Psoas muscle (tissue), 8 donors: ENCODE data around the gene GATA2. TPM values are rescaled to one million over a fixed set of nuclear protein-coding genes. Genes with fewer than 3 reads are reported as not detected.

Source experiments
- ATAC-seq, 4 donors: fragments of 200-7000 bp; cut with Tn5 transposase; one replicate each; pipeline ENCODE4 v1.9.1; 2020; ENCODE audit warnings: moderate library complexity in 3 of 4, mild to moderate bottlenecking in 2 of 4
- DNase-seq, 2 donors: peaks; one replicate each; pipeline ENCODE4 v3.0.0-alpha.2; 2020
- H3K27ac ChIP-seq: fragments of 200-600 bp; one replicate; pipeline ENCODE4 v1.8.0; 2022
- H3K27me3 ChIP-seq, 3 donors: fragments of 200-600 bp in 1 of 3; one replicate each; pipeline versions ENCODE4 v1.6.1 to v1.8.0; 2013 to 2022; ENCODE audit warnings: low read length in 2 of 3, mild to moderate bottlenecking in 2 of 3, moderate library complexity in 1 of 3; ENCODE audit not compliant: insufficient read depth in 3 of 3
- H3K36me3 ChIP-seq, 2 donors: fragments of 200-600 bp in 1 of 2; one replicate each; pipeline versions ENCODE4 v1.6.1 to v1.8.0; 2013 to 2022; ENCODE audit warnings: low read depth in 1 of 2, mild to moderate bottlenecking in 1 of 2, moderate library complexity in 1 of 2; ENCODE audit not compliant: insufficient read depth in 1 of 2
- H3K4me1 ChIP-seq: fragments of 200-600 bp; one replicate; pipeline ENCODE4 v1.8.0; 2022
- H3K4me3 ChIP-seq: fragments of 200-600 bp; one replicate; pipeline ENCODE4 v1.8.0; 2022; ENCODE audit warnings: mild to moderate bottlenecking
- H3K9me3 ChIP-seq: fragments of 200-600 bp; one replicate; pipeline ENCODE4 v1.8.0; 2022
- WGBS, 3 donors: extraction: QIAGEN DNeasy Blood & Tissue Kit; methylation state at CpG; one replicate each; pipeline versions ENCODE4 v1.1.6 to v1.1.7; 2013; 5-methylcytosine and 5-hydroxymethylcytosine counted together
- intact Hi-C, 2 donors: fragments of 100-400 bp; cut with DNase I; formaldehyde crosslinking; loops; one replicate each; pipeline versions ENCODE4 v1.11.0 to v1.14.2; 2022
- polyA plus RNA-seq, 3 donors: library from polyadenylated mRNA; stranded (reverse); fragments of 200-250 nt; gene quantifications; one replicate each; pipeline ENCODE4 v1.2.3, GENCODE V29; 2013
- total RNA-seq, 4 donors: library from RNA; stranded (reverse); fragmentation: NEBNext Ultra II Directional in 2 of 4; extraction: Animal tissue kit (Norgen Biotek cat#: 25700) in 2 of 4; gene quantifications; one replicate each; pipeline versions ENCODE4 v1.2.1 to v1.2.4, GENCODE V29; 2021 to 2023
- TF ChIP-seq, protein P1 (sequence below): fragments of 200-600 bp; IDR thresholded peaks from one replicate; pipeline ENCODE4 v1.8.0; 2022; ENCODE audit warnings: antibody characterized with exemption
- donor health status: healthy with polysubstance abuse.
- donor health status: DM: no; HTN: no; CAD: no; lungs with moderate emphysema.
- donor health status: Bipolar disorder and iron deficiency.
- donor health status: healthy.
- donor health status: DM: yes; HTN: yes; CAD: no.
- donor health status: DM: no; HTN: no; CAD: no.
- donor health status: DM: no; HTN: no; CAD: no.
- donor health status: DM: yes; HTN: yes; CAD: no.

The GATA2 gene
- total and polyA plus RNA-seq, 7 donors: 4.2 to 8.8 (median 6.5) TPM

DNA sequence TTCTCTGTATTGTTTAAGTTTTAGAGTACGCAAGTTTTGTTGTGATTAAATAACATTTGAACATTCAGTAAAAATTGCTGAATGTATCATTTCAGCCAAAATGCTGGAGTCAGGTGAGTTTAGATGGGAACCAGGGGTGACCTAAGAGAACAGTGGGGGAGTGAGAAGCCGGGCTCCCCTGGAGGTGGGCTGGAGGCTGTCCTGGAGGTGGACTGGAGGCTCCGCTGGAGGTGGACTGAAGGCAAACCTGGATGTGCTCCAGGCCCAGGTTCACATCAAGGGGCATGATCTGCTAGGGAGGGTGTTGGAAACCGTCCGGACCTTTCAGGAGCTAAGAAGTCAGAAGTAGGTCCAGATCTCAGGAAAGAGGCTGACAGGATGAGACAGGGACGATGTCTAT, 50.1 kb downstream of the GATA2 start:
- no peak for DNase-seq

DNA sequence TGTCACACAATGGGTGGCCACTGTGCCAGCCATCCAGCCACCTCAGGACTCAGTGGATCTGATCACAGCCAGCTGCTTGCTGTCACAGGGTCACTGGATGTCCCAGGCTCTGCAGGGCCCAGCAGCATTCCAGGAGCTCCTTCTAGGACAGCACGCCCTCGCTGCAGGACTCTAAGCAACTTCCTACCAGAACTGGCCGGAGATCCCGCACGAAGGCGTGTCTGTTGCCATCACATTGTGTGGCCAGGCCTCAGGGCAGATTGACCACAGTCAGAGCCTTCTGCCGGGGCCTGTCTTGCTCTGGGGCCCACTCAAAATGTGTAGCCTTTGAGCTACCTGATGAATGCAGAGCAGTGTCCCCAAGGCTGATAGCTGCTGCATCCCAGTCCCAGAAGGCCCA, 50.9 kb downstream of the GATA2 start:
- H3K4me3 ChIP-seq: no peak overlapping the region
- no peaks in the 10 kb centered on the region for H3K36me3 ChIP-seq
- no peak for ATAC-seq
- peaks cover 0 to 4% (median 2%) of the 10 kb centered on the region in 3 donors for H3K27me3 ChIP-seq
- no peak overlapping the region for H3K27ac ChIP-seq
- H3K9me3 ChIP-seq: no peaks in the 10 kb centered on the region
- WGBS, 3 donors: 81 to 91% (median 83%) methylated on average over 7 of the region's 7 CpGs
- intact Hi-C loops: no loop called here
- TF ChIP-seq, protein P1, sequence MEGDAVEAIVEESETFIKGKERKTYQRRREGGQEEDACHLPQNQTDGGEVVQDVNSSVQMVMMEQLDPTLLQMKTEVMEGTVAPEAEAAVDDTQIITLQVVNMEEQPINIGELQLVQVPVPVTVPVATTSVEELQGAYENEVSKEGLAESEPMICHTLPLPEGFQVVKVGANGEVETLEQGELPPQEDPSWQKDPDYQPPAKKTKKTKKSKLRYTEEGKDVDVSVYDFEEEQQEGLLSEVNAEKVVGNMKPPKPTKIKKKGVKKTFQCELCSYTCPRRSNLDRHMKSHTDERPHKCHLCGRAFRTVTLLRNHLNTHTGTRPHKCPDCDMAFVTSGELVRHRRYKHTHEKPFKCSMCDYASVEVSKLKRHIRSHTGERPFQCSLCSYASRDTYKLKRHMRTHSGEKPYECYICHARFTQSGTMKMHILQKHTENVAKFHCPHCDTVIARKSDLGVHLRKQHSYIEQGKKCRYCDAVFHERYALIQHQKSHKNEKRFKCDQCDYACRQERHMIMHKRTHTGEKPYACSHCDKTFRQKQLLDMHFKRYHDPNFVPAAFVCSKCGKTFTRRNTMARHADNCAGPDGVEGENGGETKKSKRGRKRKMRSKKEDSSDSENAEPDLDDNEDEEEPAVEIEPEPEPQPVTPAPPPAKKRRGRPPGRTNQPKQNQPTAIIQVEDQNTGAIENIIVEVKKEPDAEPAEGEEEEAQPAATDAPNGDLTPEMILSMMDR: no peak
- no peak for DNase-seq
- H3K4me1 ChIP-seq: no peaks in the 10 kb centered on the region

More for the DNA sequence above, 50.1 kb downstream of the GATA2 start:
- Histone ChIP-seq H3K27me3 (peaks cover 0 to 4% (median 2%) of the 10 kb centered on the region in 3 donors), H3K36me3 (no peaks in the 10 kb centered on the region), H3K4me1 (no peaks in the 10 kb centered on the region), H3K4me3 (no peak overlapping the region), H3K27ac (no peak overlapping the region), H3K9me3 (no peaks in the 10 kb centered on the region)
- WGBS, 3 donors: 80 to 89% (median 83%) methylated on average over 6 of the region's 6 CpGs
- TF ChIP-seq, protein P1: no peak
- no peak for ATAC-seq
- intact Hi-C loops: no loop called here

DNA sequence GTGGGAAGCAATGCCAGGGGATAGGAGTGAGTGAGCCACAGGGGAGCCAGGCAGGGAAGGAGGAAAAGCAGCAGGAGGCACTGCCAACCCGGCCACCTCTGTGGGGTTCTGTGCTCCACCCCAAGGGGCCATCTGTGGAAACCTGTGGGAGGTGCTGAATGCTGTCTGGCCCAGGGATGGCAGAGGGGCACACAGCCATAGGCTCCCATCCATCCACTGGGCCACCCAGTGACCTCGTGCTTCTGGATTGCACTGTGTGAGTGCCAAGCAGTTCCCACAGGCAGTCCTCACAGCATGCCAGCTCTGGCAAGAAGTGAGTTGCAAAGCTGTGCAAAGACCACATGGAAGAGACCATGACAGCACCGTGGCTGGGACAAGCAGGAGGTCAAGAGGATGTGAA, 53.8 kb downstream of the GATA2 start:
- WGBS, 3 donors: 30 to 44% (median 31%) methylated on average over 3 of the region's 3 CpGs
- Histone ChIP-seq H3K36me3 (no peaks in the 10 kb centered on the region), H3K4me3 (no peak overlapping the region), H3K9me3 (no peaks in the 10 kb centered on the region), H3K27ac (no peak overlapping the region), H3K4me1 (no peaks in the 10 kb centered on the region), H3K27me3 (peaks cover 0 to 4% (median 4%) of the 10 kb centered on the region in 3 donors)
- ATAC-seq (no peak), DNase-seq (no peak)
- intact Hi-C loops: no loop called here
- TF ChIP-seq, protein P1: no peak

DNA sequence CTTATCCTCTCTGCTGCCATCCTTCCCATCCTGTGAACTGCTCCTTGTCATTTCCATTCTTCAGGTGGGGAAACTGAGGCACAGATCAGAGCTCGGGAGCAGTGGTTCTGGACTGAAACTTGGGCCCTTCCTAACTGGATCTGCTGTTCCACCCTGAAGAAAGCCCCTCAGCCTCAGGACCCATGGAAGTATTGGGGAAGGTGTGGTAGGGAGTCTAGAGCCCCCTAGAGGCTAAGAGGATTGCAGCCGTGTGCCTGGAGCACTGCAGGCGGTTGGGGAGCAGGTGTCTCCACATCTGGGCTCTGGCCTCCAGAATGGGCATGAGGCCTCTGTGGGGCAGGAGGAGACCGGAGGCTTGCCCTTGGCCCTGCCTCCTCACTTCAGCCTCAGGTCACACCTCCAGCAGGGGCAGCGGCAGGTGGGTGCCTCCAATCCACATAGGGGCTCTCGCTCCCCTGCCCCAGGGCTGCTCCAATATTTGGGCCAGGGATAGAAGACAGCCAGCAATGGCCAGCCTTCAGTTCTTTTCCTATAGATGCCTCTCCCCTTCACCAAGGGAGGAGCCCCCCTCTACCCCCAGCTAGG, 54.4 kb downstream of the GATA2 start:
- H3K9me3 ChIP-seq: no peaks in the 10 kb centered on the region
- TF ChIP-seq, protein P1: no peak
- no peak overlapping the region for H3K4me3 ChIP-seq
- intact Hi-C loops: no loop called here
- ATAC-seq (peak in 1 of 4 donors; percentile 46), DNase-seq (no peak)
- H3K36me3 ChIP-seq: no peaks in the 10 kb centered on the region
- H3K27ac ChIP-seq: no peak overlapping the region
- WGBS, 3 donors: 66 to 69% (median 67%) methylated on average over 6 of the region's 6 CpGs
- H3K4me1 ChIP-seq: no peaks in the 10 kb centered on the region
- peaks cover 0 to 7% (median 5%) of the 10 kb centered on the region in 3 donors for H3K27me3 ChIP-seq

DNA sequence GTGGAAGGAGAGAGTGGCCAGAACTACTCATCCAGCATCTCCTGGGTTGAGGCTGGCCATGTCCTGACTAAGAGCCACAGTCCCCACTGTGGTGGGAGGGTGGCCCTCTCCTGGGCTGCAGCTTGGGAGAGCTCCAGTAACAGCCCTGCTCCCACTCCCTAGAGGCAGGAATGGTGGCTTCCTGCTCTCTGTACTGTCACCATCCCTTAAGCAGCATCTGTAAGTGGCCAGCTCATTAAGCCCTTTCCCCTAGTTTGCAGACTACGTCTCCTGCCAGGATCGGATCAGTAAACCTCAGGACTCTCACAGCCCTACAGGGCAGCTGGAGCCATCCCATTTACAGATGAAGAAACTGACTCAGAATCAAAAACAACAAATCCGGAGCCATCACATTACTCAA, 56.8 kb downstream of the GATA2 start:
- peaks cover 0 to 28% (median 15%) of the 10 kb centered on the region in 3 donors for H3K27me3 ChIP-seq
- H3K36me3 ChIP-seq: no peaks in the 10 kb centered on the region
- H3K4me1 ChIP-seq: peaks cover 6% of the 10 kb centered on the region
- H3K4me3 ChIP-seq: no peak overlapping the region
- no peak for ATAC-seq
- intact Hi-C loops: no loop called here
- 80 to 93% (median 90%) methylated on average over 3 of the region's 3 CpGs for WGBS, 3 donors
- H3K27ac ChIP-seq: no peak overlapping the region
- no peaks in the 10 kb centered on the region for H3K9me3 ChIP-seq
- DNase-seq: no peak
- TF ChIP-seq, protein P1: no peak
